Activated naive CD4-positive, alpha-beta T cell treated with anti-CD3 and anti-CD28 coated beads, Interleukin-2, amount 10 ng/mL, durations not matched to agents 7 days and 5 days (primary cell): ENCODE data around the gene FGGY.

ENCODE experiments used
- CTCF ChIA-PET: fragments of 350-600 bp; sonication (Branson Sonifier 250); formaldehyde crosslinking; loops from one replicate; lab custom pipeline; 2021; ENCODE audit warnings: antibody characterized with exemption; lab: Charles Lee
- DNase-seq: peaks from one replicate; pipeline ENCODE4 v3.0.0-alpha.2; 2020
- H3K27ac Mint-ChIP-seq: one replicate; pipeline ENCODE4 v1.8.0; 2021; ENCODE audit warnings: mild to moderate bottlenecking, moderate library complexity, mixed read lengths
- H3K27me3 Mint-ChIP-seq: one replicate; pipeline ENCODE4 v1.8.0; 2021; ENCODE audit warnings: mild to moderate bottlenecking, mixed read lengths
- H3K36me3 Mint-ChIP-seq: one replicate; pipeline ENCODE4 v1.8.0; 2021; ENCODE audit warnings: mixed read lengths
- H3K4me1 Mint-ChIP-seq: one replicate; pipeline ENCODE4 v1.8.0; 2021; ENCODE audit warnings: mixed read lengths
- H3K4me3 Mint-ChIP-seq: one replicate; pipeline ENCODE4 v1.8.0; 2021; ENCODE audit warnings: mild to moderate bottlenecking, moderate library complexity, mixed read lengths
- H3K9me3 Mint-ChIP-seq: one replicate; pipeline ENCODE4 v1.8.0; 2021; ENCODE audit warnings: mixed read lengths

FGGY gene

GRCh38 chr1:59653968-59654367 lies 357.1 kb downstream of the FGGY start:
- Mint-ChIP-seq H3K27ac (no peak overlapping the region), H3K9me3 (peaks cover 3% of the 10 kb centered on the region), H3K36me3 (no peaks in the 10 kb centered on the region), H3K4me3 (no peak overlapping the region), H3K27me3 (no peaks in the 10 kb centered on the region), H3K4me1 (no peaks in the 10 kb centered on the region)
- no peak for DNase-seq
- CTCF ChIA-PET: no interaction called here

- no peaks in the 10 kb centered on the region for H3K27me3 Mint-ChIP-seq
- peaks cover 3% of the 10 kb centered on the region for H3K9me3 Mint-ChIP-seq
- H3K36me3 Mint-ChIP-seq: no peaks in the 10 kb centered on the region
- no peaks in the 10 kb centered on the region for H3K4me1 Mint-ChIP-seq
- CTCF ChIA-PET: interaction anchor here (0.6 kb wide), 1 partner anchor 369 kb away, joined by 3 read pairs; no protein-coding TSS in a partner anchor
- no peak overlapping the region for H3K27ac Mint-ChIP-seq
- H3K4me3 Mint-ChIP-seq: no peak overlapping the region
- no peak for DNase-seq
These were observed 361.1 kb downstream of the FGGY start for GRCh38 chr1:59657873-59658465.

- CTCF ChIA-PET: no interaction called here
- H3K9me3 Mint-ChIP-seq: no peaks in the 10 kb centered on the region
- no peaks in the 10 kb centered on the region for H3K4me1 Mint-ChIP-seq
- H3K27ac Mint-ChIP-seq: no peak overlapping the region
- no peak for DNase-seq
- no peaks in the 10 kb centered on the region for H3K36me3 Mint-ChIP-seq
- H3K27me3 Mint-ChIP-seq: no peaks in the 10 kb centered on the region
- H3K4me3 Mint-ChIP-seq: no peak overlapping the region
These were observed 367.3 kb downstream of the FGGY start for GRCh38 chr1:59664166-59664565.

DNA sequence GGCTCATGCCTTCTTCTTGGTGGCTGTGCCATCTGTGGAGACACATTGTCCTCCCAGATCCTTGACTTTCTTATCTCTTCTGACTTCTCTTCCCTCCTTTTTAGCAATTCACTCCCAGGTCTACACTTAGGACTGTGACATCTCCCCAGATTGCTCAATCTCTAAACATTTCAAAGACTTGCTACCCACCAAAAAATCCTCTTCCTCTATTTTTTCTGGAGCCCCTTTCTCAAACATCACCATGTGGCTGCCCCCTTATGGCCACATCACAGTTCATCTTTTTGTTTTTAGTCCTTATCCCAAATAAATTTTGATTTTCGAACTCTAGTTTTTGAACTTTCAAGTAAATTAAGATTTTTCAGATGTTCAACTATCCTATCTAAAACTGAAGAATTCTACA lies 369.2 kb downstream of the FGGY start:
- DNase-seq: no peak
- H3K27ac Mint-ChIP-seq: no peak overlapping the region
- H3K4me3 Mint-ChIP-seq: no peak overlapping the region
- H3K4me1 Mint-ChIP-seq: no peaks in the 10 kb centered on the region
- CTCF ChIA-PET: no interaction called here
- H3K36me3 Mint-ChIP-seq: no peaks in the 10 kb centered on the region
- H3K9me3 Mint-ChIP-seq: no peaks in the 10 kb centered on the region
- H3K27me3 Mint-ChIP-seq: no peaks in the 10 kb centered on the region

GRCh38 chr1:59667020-59667419 lies 370.1 kb downstream of the FGGY start:
- Mint-ChIP-seq H3K4me1 (no peaks in the 10 kb centered on the region), H3K9me3 (no peaks in the 10 kb centered on the region), H3K27me3 (no peaks in the 10 kb centered on the region), H3K36me3 (no peaks in the 10 kb centered on the region), H3K27ac (no peak overlapping the region), H3K4me3 (no peak overlapping the region)
- no peak for DNase-seq
- CTCF ChIA-PET: no interaction called here

- CTCF ChIA-PET: no interaction called here
These were observed 372.9 kb downstream of the FGGY start for GRCh38 chr1:59669752-59670312.

GRCh38 chr1:59670662-59671061 lies 373.8 kb downstream of the FGGY start:
- DNase-seq: no peak
- Mint-ChIP-seq H3K27ac (no peak overlapping the region), H3K4me1 (no peaks in the 10 kb centered on the region), H3K27me3 (no peaks in the 10 kb centered on the region), H3K9me3 (no peaks in the 10 kb centered on the region), H3K4me3 (no peak overlapping the region), H3K36me3 (no peaks in the 10 kb centered on the region)
- CTCF ChIA-PET: no interaction called here

More at GRCh38 chr1:59669752-59670312, 372.9 kb downstream of the FGGY start:
- Mint-ChIP-seq H3K36me3 (no peaks in the 10 kb centered on the region), H3K4me1 (no peaks in the 10 kb centered on the region), H3K27me3 (no peaks in the 10 kb centered on the region), H3K9me3 (no peaks in the 10 kb centered on the region), H3K4me3 (no peak overlapping the region), H3K27ac (no peak overlapping the region)
- no peak for DNase-seq

- Mint-ChIP-seq H3K27ac (no peak overlapping the region), H3K9me3 (no peaks in the 10 kb centered on the region), H3K27me3 (no peaks in the 10 kb centered on the region), H3K4me1 (no peaks in the 10 kb centered on the region), H3K36me3 (no peaks in the 10 kb centered on the region), H3K4me3 (no peak overlapping the region)
- DNase-seq: no peak
- CTCF ChIA-PET: no interaction called here
These were observed 374.4 kb downstream of the FGGY start for GRCh38 chr1:59671066-59671952.

DNA sequence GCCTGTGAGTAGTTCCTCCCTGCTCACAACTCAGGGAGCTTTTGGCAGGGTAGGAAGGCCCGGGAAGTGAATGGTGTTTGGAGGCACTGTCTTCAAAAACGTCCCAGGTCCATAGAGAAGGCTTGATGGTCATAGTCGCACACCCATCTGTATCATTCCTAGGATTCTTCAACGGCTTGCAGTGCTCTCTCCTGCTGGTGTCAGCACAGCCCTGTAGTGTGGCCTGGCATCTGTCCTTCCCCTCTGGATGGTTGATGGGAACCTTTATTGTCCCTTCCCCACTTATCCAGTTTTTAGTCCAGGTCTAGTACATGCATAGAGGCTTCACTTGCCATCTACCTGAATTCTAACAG lies 375.0 kb downstream of the FGGY start:
- no peak for DNase-seq

DNA sequence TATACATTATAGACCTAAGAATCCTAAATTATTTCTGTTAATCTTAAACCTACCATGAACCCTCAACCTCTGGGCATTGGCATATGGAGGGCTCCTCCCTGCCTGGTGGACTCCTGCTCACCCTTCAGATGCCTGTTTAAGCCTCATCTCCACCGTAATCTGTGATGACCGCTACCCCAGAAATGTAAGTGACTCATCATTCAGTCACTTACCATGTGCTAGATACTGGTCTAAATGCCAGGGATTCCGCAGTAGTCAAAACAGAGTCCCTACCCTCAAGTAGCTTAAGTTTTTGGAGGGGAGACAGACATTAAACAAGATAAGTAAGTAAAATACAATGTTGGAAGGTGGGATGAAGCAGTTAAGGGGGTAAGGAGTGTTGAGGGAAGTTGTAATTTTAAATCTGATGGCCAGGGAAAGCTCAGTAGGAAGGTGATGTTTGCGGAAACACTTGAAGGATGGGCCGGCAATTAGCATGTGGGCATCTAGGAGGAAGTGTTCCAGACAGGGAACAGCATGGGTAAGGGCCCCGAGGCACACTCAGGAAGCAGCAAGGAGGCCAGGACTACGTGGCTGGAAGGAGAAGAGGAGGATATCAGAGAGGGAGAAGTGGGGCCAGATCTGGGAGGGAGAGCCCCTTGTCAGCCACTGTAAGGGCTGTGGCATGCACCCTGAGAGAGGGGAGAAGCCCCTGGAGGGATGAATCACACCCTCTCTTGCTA lies 376.1 kb downstream of the FGGY start:
- H3K27ac Mint-ChIP-seq: no peak overlapping the region
- no peaks in the 10 kb centered on the region for H3K27me3 Mint-ChIP-seq
- no peak for DNase-seq
- no peaks in the 10 kb centered on the region for H3K4me1 Mint-ChIP-seq
- CTCF ChIA-PET: no interaction called here
- H3K9me3 Mint-ChIP-seq: no peaks in the 10 kb centered on the region
- no peak overlapping the region for H3K4me3 Mint-ChIP-seq
- H3K36me3 Mint-ChIP-seq: no peaks in the 10 kb centered on the region

More for the DNA sequence above, 375.0 kb downstream of the FGGY start:
- Mint-ChIP-seq H3K36me3 (no peaks in the 10 kb centered on the region), H3K4me1 (no peaks in the 10 kb centered on the region), H3K27ac (no peak overlapping the region), H3K9me3 (no peaks in the 10 kb centered on the region), H3K27me3 (no peaks in the 10 kb centered on the region), H3K4me3 (no peak overlapping the region)
- CTCF ChIA-PET: no interaction called here

- no peaks in the 10 kb centered on the region for H3K27me3 Mint-ChIP-seq
- no peaks in the 10 kb centered on the region for H3K4me1 Mint-ChIP-seq
- no peaks in the 10 kb centered on the region for H3K9me3 Mint-ChIP-seq
- no peaks in the 10 kb centered on the region for H3K36me3 Mint-ChIP-seq
- H3K27ac Mint-ChIP-seq: no peak overlapping the region
- CTCF ChIA-PET: no interaction called here
- H3K4me3 Mint-ChIP-seq: no peak overlapping the region
- no peak for DNase-seq
These were observed 376.9 kb downstream of the FGGY start for GRCh38 chr1:59673573-59674450.

GRCh38 chr1:59674595-59674994 lies 377.7 kb downstream of the FGGY start:
- Mint-ChIP-seq H3K4me1 (no peaks in the 10 kb centered on the region), H3K4me3 (no peak overlapping the region), H3K9me3 (no peaks in the 10 kb centered on the region), H3K27me3 (no peaks in the 10 kb centered on the region), H3K36me3 (no peaks in the 10 kb centered on the region), H3K27ac (no peak overlapping the region)
- CTCF ChIA-PET: no interaction called here
- no peak for DNase-seq

- CTCF ChIA-PET: no interaction called here
- no peak for DNase-seq
- Mint-ChIP-seq H3K4me1 (no peaks in the 10 kb centered on the region), H3K4me3 (no peak overlapping the region), H3K27me3 (no peaks in the 10 kb centered on the region), H3K9me3 (no peaks in the 10 kb centered on the region), H3K36me3 (no peaks in the 10 kb centered on the region), H3K27ac (no peak overlapping the region)
These were observed 379.0 kb downstream of the FGGY start for GRCh38 chr1:59675936-59676335.

- no peak overlapping the region for H3K27ac Mint-ChIP-seq
- no peaks in the 10 kb centered on the region for H3K27me3 Mint-ChIP-seq
- H3K36me3 Mint-ChIP-seq: no peaks in the 10 kb centered on the region
- CTCF ChIA-PET: interaction anchor here (0.7 kb wide), 1 partner anchor 1026 kb away, joined by 3 read pairs; no protein-coding TSS in a partner anchor
- H3K4me3 Mint-ChIP-seq: no peak overlapping the region
- H3K9me3 Mint-ChIP-seq: no peaks in the 10 kb centered on the region
- no peaks in the 10 kb centered on the region for H3K4me1 Mint-ChIP-seq
- no peak for DNase-seq
These were observed 381.1 kb downstream of the FGGY start for GRCh38 chr1:59678040-59678439.
